PC-3 (cell line): Measurements from ENCODE around the gene RIMBP2. TPM values are rescaled to one million over a fixed set of nuclear protein-coding genes. Genes with fewer than 3 reads are reported as not detected.

Experiments used
- ATAC-seq: fragments of 200-7000 bp; cut with Tn5 transposase; 2 replicates; pipeline ENCODE4 v1.9.1; 2020; ENCODE audit warnings: mild to moderate bottlenecking, moderate library complexity
- BruUV-seq: library from RNA; stranded (reverse); fragments of 400-500 nt; replicated peaks from 2 replicates; lab custom pipeline; 2021; lab: Mats Ljungman, UMichigan
- CTCF ChIA-PET: fragments of 300-600 bp; sonication (Branson Sonifier 250); formaldehyde crosslinking; loops from one replicate; lab custom pipeline; 2022; ENCODE audit warnings: antibody characterized with exemption; lab: Charles Lee
- POLR2A ChIA-PET: fragments of 300-600 bp; sonication (Branson Sonifier 250); formaldehyde crosslinking; loops from one replicate; lab custom pipeline; 2022; ENCODE audit warnings: antibody characterized with exemption; ENCODE audit not compliant: unreplicated experiment; lab: Charles Lee
- DNase-seq: peaks from one replicate; pipeline ENCODE4 v3.0.0-alpha.2; 2015
- H2AFZ ChIP-seq: fragments of 300-600 bp; sonication (generic); 2 replicates; pipeline ENCODE4 v1.6.0; 2016; ENCODE audit warnings: antibody characterized with exemption, low read length
- H3F3A ChIP-seq: fragments of 300-600 bp; sonication (generic); one replicate; pipeline ENCODE4 v1.6.0; 2017; ENCODE audit warnings: antibody characterized with exemption, low read length, control low read depth, mild to moderate bottlenecking; ENCODE audit not compliant: unreplicated experiment
- H3K27ac ChIP-seq: fragments of 300-600 bp; sonication (generic); 2 replicates; pipeline ENCODE4 v1.5.1; 2016; ENCODE audit warnings: mild to moderate bottlenecking, low read length
- H3K27me3 ChIP-seq: fragments of 300-600 bp; sonication (generic); 2 replicates; pipeline ENCODE4 v1.6.1; 2016; ENCODE audit warnings: low read length, mixed read lengths
- H3K36me3 ChIP-seq: fragments of 300-600 bp; sonication (generic); 2 replicates; pipeline ENCODE4 v1.6.1; 2016; ENCODE audit warnings: low read depth, mixed run types, low read length, mixed read lengths
- H3K4me1 ChIP-seq: fragments of 300-600 bp; sonication (generic); 2 replicates; pipeline ENCODE4 v1.5.1; 2016; ENCODE audit warnings: low read length; ENCODE audit not compliant: insufficient read depth
- H3K4me2 ChIP-seq: fragments of 300-600 bp; sonication (generic); 2 replicates; pipeline ENCODE4 v1.6.0; 2016; ENCODE audit warnings: low read length
- H3K4me3 ChIP-seq: fragments of 300-600 bp; sonication (generic); 2 replicates; pipeline ENCODE4 v1.5.1; 2016; ENCODE audit warnings: mild to moderate bottlenecking, low read length, mixed read lengths
- H3K79me2 ChIP-seq: fragments of 300-600 bp; sonication (generic); 2 replicates; pipeline ENCODE4 v1.6.1; 2017; ENCODE audit warnings: low read length, mixed read lengths
- H3K9ac ChIP-seq: fragments of 300-600 bp; sonication (generic); 2 replicates; pipeline ENCODE4 v1.6.0; 2016; ENCODE audit warnings: mild to moderate bottlenecking, low read length
- H3K9me2 ChIP-seq: fragments of 300-600 bp; sonication (generic); replicated peaks from 2 replicates; pipeline ENCODE4 v1.6.1; 2016; ENCODE audit warnings: mixed run types, low read length, mixed read lengths
- H3K9me3 ChIP-seq: fragments of 300-600 bp; sonication (generic); 2 replicates; pipeline ENCODE4 v1.6.1; 2016; ENCODE audit warnings: low read length, mixed read lengths
- H4K20me1 ChIP-seq: fragments of 300-600 bp; sonication (generic); 2 replicates; pipeline ENCODE4 v1.6.1; 2016; ENCODE audit warnings: low read length, mixed read lengths
- EZH2 ChIP-seq: fragments of 300-600 bp; sonication (generic); IDR thresholded peaks from one replicate; pipeline ENCODE4 v1.6.1; 2017; ENCODE audit warnings: antibody characterized with exemption, mild to moderate bottlenecking, low read length; ENCODE audit not compliant: unreplicated experiment
- EZH2phosphoT487 ChIP-seq: fragments of 300-600 bp; sonication (generic); IDR thresholded peaks from 2 replicates; pipeline ENCODE4 v1.6.1; 2018; ENCODE audit warnings: mild to moderate bottlenecking, antibody characterized with exemption, low read length, borderline replicate concordance
- intact Hi-C: fragments of 100-400 bp; cut with micrococcal nuclease; formaldehyde crosslinking; loops from 2 replicates; pipeline ENCODE4 v1.9.0; 2023
- total RNA-seq: library from RNA; depleted of rRNA; stranded (reverse); fragments of >200 nt; gene quantifications from 2 replicates; pipeline ENCODE4 v1.2.3, GENCODE V29; 2014
- TF ChIP-seq, protein P1 (sequence below): fragments of 300-600 bp; sonication (generic); conservative IDR thresholded peaks from 2 replicates; pipeline ENCODE4 v1.5.1; 2017; ENCODE audit warnings: antibody characterized with exemption, low read depth, mild to moderate bottlenecking, low read length

Gene RIMBP2
- total RNA-seq, 1 experiment from 2014 or later, result not detected

- no peaks in the 10 kb centered on the region for H4K20me1 ChIP-seq
- no peaks in the 10 kb centered on the region for H3K27me3 ChIP-seq
- H3K4me2 ChIP-seq, result no peak overlapping the region
- POLR2A ChIA-PET, result no interaction called here
- no TSS peak for BruUV-seq
- no peaks in the 10 kb centered on the region for H3K36me3 ChIP-seq
- TF ChIP-seq EZH2phosphoT487, result no peak
- TF ChIP-seq EZH2, result no peak
- TF ChIP-seq, protein P1, sequence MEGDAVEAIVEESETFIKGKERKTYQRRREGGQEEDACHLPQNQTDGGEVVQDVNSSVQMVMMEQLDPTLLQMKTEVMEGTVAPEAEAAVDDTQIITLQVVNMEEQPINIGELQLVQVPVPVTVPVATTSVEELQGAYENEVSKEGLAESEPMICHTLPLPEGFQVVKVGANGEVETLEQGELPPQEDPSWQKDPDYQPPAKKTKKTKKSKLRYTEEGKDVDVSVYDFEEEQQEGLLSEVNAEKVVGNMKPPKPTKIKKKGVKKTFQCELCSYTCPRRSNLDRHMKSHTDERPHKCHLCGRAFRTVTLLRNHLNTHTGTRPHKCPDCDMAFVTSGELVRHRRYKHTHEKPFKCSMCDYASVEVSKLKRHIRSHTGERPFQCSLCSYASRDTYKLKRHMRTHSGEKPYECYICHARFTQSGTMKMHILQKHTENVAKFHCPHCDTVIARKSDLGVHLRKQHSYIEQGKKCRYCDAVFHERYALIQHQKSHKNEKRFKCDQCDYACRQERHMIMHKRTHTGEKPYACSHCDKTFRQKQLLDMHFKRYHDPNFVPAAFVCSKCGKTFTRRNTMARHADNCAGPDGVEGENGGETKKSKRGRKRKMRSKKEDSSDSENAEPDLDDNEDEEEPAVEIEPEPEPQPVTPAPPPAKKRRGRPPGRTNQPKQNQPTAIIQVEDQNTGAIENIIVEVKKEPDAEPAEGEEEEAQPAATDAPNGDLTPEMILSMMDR, result no peak
- DNase-seq (no peak), ATAC-seq (no peak)
- CTCF ChIA-PET, result no interaction called here
- H3F3A ChIP-seq, result no peaks in the 10 kb centered on the region
- H3K27ac ChIP-seq, result no peak overlapping the region
- no peak overlapping the region for H3K4me3 ChIP-seq
- H3K9me2 ChIP-seq, result no peaks in the 10 kb centered on the region
- no peaks in the 10 kb centered on the region for H3K79me2 ChIP-seq
- no peak overlapping the region for H2AFZ ChIP-seq
- intact Hi-C loops, result no loop called here
- H3K4me1 ChIP-seq, result no peaks in the 10 kb centered on the region
- no peak overlapping the region for H3K9ac ChIP-seq
- no peaks in the 10 kb centered on the region for H3K9me3 ChIP-seq
Measured at GRCh38 chr12:130661059-130661458, 55.0 kb downstream of the RIMBP2 start.

DNA sequence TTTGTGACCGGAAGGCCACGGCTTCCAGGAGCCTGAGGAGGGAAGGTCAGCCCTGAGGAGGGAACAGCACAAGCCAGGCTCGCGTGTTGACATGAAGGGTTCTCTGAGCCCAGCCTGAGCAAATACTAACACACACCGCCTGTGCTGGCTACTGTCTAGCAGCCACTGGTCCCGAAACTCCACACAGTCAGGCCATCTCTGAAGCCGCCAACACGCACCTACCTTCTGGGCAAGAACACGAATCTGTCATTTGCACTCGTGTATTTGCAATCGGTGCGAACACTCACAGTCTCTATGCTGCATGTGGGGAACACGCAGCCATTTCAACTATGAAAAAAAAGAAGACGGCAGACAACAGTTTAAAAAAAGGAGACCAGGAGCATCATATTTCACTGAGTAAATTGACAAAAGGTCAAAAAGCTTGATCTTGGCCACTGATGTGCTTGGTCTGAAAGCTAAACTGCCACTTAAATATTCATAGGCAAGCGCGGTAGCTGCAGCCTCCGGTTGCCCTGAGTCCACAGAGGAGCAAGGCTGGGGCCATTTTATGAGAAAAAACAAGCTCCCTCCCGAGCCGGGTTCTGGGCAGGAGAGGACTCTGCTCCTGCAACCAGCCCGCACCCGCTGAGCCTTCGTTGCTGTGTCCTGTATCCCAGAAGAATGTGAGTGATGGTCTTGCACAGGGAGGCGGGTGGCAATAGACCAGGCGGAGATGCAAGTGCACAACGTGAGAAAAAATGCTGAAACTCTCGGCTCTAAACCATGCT, 57.8 kb downstream of the RIMBP2 start:
- H3K79me2 ChIP-seq, result no peaks in the 10 kb centered on the region
- H3K4me2 ChIP-seq, result no peak overlapping the region
- no peak overlapping the region for H2AFZ ChIP-seq
- BruUV-seq, result no TSS peak
- H3K9me3 ChIP-seq, result no peaks in the 10 kb centered on the region
- ChIA-PET CTCF (no interaction called here), POLR2A (no interaction called here)
- no peak for TF ChIP-seq EZH2
- TF ChIP-seq, protein P1, result no peak
- TF ChIP-seq EZH2phosphoT487, result no peak
- no peak overlapping the region for H3K9ac ChIP-seq
- H4K20me1 ChIP-seq, result no peaks in the 10 kb centered on the region
- no peaks in the 10 kb centered on the region for H3K36me3 ChIP-seq
- H3K4me3 ChIP-seq, result no peak overlapping the region
- no peaks in the 10 kb centered on the region for H3K27me3 ChIP-seq
- no peaks in the 10 kb centered on the region for H3F3A ChIP-seq
- H3K27ac ChIP-seq, result no peak overlapping the region
- no peaks in the 10 kb centered on the region for H3K4me1 ChIP-seq
- no peaks in the 10 kb centered on the region for H3K9me2 ChIP-seq
- DNase-seq (no peak), ATAC-seq (no peak)
- intact Hi-C loops, result no loop called here

- intact Hi-C loops, result no loop called here
- no peaks in the 10 kb centered on the region for H3K9me2 ChIP-seq
- H3K4me2 ChIP-seq, result no peak overlapping the region
- DNase-seq (no peak), ATAC-seq (no peak)
- POLR2A ChIA-PET, result no interaction called here
- no peaks in the 10 kb centered on the region for H4K20me1 ChIP-seq
- BruUV-seq, result no TSS peak
- no peaks in the 10 kb centered on the region for H3K27me3 ChIP-seq
- CTCF ChIA-PET, result no interaction called here
- no peak overlapping the region for H3K4me3 ChIP-seq
- H3K4me1 ChIP-seq, result no peaks in the 10 kb centered on the region
- TF ChIP-seq, protein P1, result no peak
- TF ChIP-seq EZH2phosphoT487 (no peak), EZH2 (no peak)
- no peak overlapping the region for H2AFZ ChIP-seq
- no peak overlapping the region for H3K9ac ChIP-seq
- H3K79me2 ChIP-seq, result no peaks in the 10 kb centered on the region
- no peaks in the 10 kb centered on the region for H3K36me3 ChIP-seq
- H3K27ac ChIP-seq, result no peak overlapping the region
- no peaks in the 10 kb centered on the region for H3F3A ChIP-seq
- H3K9me3 ChIP-seq, result no peaks in the 10 kb centered on the region
Measured at GRCh38 chr12:130656411-130656810, 59.7 kb downstream of the RIMBP2 start.
